ENCODE results near the gene NAP1L4.
"Not testable (repeated sequence)": the region's sequence is repeated elsewhere in the genome, so short reads cannot be mapped to it uniquely, and the experiment has no call there.

The NAP1L4 gene

DNA sequence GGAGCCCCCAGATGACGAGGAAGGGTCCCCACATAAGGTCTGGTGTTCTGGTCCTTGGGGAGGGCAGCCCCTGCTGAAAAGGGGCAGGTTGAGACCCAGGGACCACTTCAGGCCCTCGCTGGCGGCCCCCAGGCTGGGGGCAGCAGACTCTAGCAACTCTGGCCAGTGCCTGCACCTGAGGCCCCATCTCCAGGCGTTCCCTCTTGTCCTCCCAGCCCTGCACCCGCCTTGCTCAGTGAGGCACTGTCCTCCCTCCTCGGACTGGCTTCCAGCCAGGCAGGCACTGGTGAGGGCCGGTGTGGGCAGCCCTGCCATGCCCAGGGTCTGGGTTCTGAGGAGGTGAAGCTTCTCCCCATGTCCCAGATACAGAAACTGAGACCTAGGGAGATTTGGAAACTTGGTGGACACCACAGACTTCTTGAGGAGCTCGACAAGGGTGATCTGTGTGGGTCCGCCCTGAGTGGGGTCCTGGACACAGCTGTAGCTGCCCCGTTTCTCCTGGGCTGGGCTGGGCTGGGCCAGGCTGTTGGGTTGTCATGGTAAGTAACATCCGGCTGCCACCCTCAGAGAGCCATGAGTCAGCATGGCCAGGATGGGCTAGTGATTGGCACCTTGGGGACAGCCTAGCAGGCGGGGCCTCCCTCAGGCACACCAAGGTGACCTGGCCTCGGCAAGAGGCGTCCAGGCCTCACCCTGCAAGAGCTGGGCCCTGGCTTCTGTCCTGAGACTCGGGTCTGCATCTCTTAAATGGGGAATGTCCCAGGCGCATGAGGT is 51.8 kb downstream of the NAP1L4 start:
- DNase-seq (ENCODE audit: low spot score) = peak; percentile 78
- no peak for FAIRE-seq

GRCh38 chr11:2938458-2939418 is 53.4 kb downstream of the NAP1L4 start:
- not testable (repeated sequence) for FAIRE-seq; DNase-seq (ENCODE audit: low spot score)

GRCh38 chr11:2937641-2938457 is 54.3 kb downstream of the NAP1L4 start:
- DNase-seq (ENCODE audit: low spot score); FAIRE-seq: not testable (repeated sequence)

DNA sequence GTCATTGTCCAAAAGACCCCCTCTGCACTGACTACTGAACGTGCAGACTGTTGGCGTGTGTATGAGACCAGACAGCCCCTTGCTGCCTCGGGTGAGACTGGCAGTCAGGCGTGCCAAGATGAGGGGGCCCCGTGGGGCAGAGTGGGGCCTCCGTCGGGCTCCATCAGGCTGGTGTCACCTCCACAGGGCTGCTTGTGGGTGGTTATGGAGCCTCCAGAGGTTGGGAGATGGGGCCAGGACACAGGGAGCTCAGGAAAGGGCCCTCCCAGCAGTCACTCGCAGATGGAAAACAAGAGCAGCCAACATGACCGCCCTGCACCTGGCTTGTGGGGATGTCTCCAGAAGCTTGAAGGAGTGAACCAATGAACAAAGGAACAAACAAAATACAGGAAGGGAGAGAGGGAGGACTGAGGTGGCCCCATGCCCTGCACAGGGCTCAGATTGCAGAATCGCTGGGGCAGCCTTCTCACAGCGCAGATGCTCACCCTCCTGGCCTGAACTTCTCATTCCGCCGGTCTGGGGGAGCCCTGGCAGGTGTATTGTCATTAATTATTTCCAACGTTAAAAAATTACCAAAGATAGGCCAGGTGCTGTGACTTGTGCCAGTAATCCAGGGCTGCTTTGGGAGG is 57.4 kb downstream of the NAP1L4 start:
- FAIRE-seq = no peak
- DNase-seq (ENCODE audit: low spot score) = no peak

DNA sequence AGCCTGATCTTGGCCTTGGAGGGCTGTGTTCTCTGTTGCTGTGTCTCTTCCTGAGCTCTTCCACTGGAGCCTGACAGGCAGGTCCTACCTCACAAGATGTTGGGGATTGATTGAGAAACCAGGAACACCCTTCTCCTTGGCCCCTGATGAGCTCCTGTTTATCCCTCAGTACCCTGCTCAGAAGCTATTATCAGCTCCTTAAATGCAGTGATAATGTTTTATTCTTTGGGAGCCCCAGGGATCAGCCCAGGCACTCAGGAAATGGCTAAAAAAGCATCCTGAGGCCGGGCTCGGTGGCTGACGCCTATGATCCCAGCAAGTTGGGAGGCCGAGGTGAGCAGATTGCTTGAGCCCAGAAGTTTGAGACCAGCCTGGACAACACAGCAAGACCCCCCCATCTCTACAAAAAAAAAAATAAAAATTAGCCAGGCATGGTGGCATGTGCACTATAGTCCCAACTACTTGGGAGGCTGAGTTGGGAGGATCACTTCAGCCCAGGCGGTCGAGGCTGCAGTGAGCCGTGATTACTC is 58.0 kb downstream of the NAP1L4 start:
- FAIRE-seq (no peak), DNase-seq (ENCODE audit: low spot score) (no peak)

- DNase-seq (ENCODE audit: low spot score) (peak; percentile 74), FAIRE-seq (no peak)
Measured at GRCh38 chr11:2933375-2934020, 58.6 kb downstream of the NAP1L4 start.

GRCh38 chr11:2932850-2933251 is 59.3 kb downstream of the NAP1L4 start:
- DNase-seq (ENCODE audit: low spot score) (no peak), FAIRE-seq (no peak)

GRCh38 chr11:2931771-2932738 is 60.1 kb downstream of the NAP1L4 start:
- FAIRE-seq = no peak
- DNase-seq (ENCODE audit: low spot score) = no peak

DNA sequence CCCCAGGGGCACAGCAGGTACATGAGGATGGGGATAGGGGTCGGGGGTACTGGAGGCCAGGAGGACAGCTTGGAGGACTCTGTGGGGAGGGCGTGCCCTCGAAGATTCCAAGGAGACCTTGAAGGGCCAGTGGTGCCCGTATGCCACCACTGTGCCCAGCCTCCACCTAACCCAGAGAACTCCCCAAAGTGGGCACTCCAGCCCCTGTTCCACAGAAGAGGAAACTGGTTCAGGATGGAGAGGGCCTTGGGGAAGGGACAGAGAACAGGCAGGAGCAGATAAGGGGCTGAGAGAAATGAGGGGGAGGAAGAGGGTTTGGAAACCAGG is 60.7 kb downstream of the NAP1L4 start:
- FAIRE-seq = no peak
- no peak for DNase-seq (ENCODE audit: low spot score)

GRCh38 chr11:2930704-2931419 is 61.3 kb downstream of the NAP1L4 start:
- FAIRE-seq (no peak), DNase-seq (ENCODE audit: low spot score) (peak; percentile 78)

DNA sequence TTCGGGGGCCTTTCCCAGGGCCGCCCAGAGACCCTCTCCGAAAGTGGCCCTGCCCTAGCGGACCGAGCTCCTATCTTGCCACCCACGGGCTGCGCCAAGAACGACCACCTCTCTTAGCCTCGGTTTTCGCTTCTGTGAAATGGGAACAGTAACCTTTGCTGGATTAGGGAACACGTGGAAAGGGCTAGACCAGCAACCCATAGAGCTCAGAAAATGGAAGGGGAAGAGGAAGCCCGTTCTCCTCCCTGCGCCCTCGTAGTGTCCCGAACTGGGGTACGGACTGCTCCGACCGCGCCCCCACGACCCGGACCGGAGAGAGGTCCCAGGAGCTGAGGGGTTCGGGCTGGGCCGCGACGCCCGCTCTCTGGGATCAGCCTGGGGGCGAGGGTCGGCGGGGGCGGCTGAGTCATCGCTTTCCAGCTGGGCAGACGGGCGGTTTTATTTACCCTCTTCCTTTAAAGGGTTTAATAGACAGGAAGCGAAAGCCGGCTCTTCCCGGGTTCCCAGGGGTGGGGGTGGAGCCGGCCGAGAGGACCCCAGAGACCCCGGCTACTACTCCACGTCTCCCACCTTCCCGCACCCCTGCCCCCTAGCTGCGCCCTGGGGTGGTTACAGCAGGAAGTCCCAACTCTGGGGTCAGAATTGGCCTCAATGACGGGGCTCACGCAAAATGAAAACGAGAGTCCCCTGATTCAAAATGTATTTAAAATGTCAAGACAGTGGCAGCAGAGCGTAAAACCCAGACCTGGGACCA is 62.0 kb downstream of the NAP1L4 start:
- FAIRE-seq (no peak), DNase-seq (ENCODE audit: low spot score) (peak; percentile 57)

DNA sequence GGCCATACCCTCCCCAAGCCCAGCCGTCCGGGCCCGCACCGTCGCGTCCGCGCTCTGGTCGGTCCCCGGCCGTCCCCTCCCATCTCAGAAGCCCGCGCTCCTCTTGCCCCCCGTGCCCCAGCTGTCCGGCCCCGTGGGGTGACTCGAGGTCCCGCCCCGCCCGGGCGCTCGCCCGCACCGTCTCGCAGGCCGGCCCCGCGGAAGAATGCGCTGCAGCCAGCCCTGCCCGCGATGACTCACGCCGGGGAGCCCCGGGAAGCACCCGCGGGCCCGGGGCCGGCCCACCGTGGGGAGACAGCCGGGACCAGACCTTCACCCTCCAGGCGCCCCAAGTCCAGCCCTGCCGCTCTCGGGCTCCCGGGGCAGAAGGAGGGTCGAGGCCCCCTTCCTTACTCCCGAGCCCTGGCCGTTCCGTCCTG is 62.6 kb downstream of the NAP1L4 start:
- peak; percentile 88 for DNase-seq (ENCODE audit: low spot score)
- no peak for FAIRE-seq

GRCh38 chr11:2928605-2929530 is 63.3 kb downstream of the NAP1L4 start, which contains the start of gene PHLDA2:
PHLDA2 (minus strand) TSS chr11:2929420; CDS start chr11:2929364, 56 bp downstream.
- FAIRE-seq (no peak), DNase-seq (ENCODE audit: low spot score) (peak; percentile 81)

- DNase-seq (ENCODE audit: low spot score) = no peak
- no peak for FAIRE-seq
Measured at GRCh38 chr11:2927851-2928604, 64.1 kb downstream of the NAP1L4 start.

DNA sequence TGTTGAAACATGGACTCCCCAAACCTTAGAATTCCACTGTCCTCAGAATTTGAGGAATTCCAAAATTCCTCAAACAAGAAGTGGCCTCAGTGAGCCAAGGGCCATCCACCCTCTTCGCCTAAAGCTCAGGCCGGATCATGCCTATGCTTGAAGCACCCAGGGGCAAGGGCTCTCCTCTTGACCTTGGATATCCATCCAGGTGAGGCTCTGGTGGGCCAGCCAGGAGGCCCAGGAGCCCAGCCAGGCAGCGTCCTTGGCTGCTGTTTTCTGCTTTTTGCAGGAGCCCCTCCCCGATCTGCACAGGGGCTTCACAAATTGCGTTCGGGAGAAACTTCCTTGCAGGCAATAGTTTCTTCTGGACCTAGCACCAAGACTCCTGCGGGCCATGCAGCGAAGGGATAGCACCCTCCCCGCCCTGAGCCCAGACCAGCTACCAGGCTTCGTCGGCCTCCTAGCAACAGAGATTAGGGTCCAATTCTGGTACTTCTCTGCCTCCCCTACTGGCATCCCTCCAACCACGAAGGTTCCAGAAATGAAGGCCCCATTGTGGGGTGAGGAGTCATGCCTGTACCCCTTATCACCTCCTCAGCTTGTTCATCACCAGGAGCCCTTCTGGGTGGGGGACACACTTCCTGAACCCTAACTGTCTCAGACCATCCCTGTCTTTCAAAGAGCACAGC is 64.9 kb downstream of the NAP1L4 start:
- peak; percentile 13 for FAIRE-seq
- DNase-seq (ENCODE audit: low spot score) = no peak

Data from urothelium cell line (cell line).